ENCODE results near the gene A4GNT.

The A4GNT gene

GRCh38 chr3:138078901-138079344 lies 53.3 kb downstream of the A4GNT start:
- DNase-seq (ENCODE audit: low read depth, low spot score): no peak

- DNase-seq (ENCODE audit: low read depth, low spot score): no peak
These were observed 54.1 kb downstream of the A4GNT start for GRCh38 chr3:138078096-138078495.
